Islet precursor cell (in vitro differentiated cells): ENCODE data around the gene PCDH15.

Experiments used
- DNase-seq: peaks from one replicate; pipeline ENCODE4 v3.0.0-alpha.2; 2018

PCDH15 gene

DNA sequence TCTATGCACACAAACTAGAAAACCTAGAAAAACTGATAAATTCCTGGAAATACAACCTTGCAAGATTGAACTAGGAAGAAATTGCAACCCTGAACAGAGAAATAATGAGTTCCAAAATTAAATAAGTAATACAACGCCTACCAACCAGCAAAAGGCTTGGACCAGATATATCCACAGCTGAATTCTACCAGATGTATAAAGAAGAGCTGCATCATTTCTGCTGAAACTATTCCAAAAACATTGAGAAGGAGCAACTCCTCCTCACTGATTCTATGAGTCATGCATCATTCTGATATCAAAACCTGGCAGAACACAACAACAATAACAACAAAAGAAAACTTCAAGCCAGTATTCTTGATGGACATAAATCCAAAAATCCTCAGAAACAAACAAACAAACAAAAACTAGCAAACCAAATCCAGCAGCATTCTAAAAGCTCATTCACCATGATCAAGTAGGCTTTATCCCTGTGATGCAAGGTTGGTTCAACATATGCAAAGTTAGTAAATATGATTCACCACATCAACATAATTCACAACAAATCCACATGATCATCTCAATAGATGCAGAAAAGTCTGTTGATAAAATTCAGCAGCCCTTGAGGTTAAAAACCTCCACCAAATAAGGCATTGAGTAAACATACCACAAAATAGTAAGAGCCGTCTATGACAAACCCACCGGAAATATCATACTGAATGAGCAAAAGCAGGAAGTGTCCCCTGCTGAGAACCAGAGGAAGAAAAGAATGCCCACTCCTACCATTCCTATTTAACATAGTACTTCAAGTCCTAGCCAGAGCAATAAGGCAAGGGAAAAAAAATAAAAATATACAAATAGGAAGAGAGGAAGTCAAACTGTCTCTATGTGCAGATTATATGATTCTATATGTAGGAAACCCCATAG is 98.2 kb downstream of the PCDH15 start:
- no peak for DNase-seq

DNA sequence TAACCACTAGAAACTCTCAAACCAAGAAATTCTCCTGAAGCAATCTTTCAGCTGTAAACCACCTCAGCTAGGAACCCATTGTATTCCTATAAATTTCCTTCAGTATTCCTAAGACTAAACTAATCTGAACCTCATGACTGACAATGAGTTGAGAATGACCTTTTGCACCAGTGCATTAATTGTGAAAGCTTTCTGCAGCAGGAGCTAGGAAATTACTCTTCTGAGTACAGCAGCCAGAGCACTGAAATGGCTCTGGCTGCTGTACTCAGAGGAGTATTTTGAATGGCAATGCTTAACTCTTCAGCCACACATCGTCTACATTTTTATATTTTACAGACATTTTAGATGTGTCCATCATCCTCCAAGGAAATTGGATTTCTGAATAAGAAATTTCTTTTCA is 109.7 kb downstream of the PCDH15 start:
- DNase-seq: no peak

DNA sequence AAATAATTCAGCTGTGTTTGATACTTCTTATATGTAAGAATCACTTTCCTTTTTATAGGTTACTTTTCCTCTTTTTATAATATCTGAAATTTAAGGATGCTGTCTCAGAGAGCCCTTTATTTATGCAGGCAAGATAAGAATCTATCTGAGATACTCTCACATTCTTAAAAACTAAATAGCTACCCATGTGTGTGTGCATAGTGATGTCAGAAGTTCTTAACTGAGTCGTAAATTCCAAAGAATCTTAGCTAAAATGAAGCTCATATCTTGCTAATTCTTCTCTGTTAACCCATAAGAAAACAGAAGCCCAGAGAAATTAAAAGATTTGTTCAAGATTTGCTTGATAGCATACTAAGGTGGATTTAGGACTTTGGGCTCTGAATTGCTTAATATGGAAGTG is 118.5 kb downstream of the PCDH15 start:
- DNase-seq: no peak

DNA sequence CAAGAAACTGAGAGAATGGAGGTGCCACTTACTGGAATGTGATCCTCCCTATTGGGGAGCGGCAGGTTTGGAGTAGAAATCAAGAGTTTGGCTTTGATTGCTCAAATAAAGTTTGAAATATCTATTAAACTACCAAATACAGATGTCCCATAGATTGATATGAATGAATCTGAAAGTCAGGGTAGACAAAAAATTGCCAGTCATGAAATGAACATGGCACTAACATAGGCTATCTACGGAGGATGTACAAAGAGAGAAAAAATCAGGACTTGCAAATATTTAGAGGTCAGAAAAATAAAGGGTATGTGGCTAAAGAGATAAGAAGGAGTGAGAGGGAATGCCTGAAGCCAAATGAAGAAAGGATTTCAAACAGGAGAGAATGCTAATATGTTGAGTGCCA is 119.9 kb downstream of the PCDH15 start:
- DNase-seq: no peak

DNA sequence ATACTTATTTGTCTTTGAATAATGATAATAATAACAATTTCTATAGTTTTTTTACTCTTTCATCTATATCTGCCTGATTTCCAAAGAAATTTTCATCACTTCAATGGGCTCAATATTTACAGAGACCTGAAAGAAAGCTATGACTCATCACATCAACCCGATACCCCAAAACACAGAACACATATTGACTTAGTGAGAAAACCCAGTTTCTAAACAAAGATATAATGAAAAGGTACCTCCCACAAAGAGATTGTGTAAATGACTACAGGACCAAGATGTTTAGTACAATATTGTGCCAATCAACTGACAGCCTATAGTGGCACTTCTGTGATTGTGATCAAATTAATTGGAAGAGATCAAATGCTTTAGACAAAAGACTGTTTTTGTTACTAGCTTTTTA is 133.9 kb downstream of the PCDH15 start:
- DNase-seq: no peak

DNA sequence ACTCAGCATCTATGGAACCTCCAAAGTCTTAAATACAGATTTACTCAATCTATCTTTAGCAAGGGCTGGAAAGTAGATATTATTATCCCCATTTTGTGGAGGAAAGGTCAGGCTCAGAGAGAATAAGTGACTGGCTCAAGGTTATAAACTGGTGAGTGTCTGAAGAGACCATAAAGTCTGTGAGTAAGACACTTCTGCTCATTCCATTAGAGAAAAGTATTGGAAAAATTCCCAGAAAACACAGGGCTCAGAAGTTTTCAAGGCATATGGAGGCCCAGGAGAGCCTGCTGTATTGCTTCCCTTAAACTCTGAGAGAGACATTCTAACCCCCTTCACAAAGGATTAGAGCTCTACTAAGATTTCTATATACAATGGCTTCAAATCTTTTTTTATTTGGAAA is 134.8 kb downstream of the PCDH15 start:
- no peak for DNase-seq

DNA sequence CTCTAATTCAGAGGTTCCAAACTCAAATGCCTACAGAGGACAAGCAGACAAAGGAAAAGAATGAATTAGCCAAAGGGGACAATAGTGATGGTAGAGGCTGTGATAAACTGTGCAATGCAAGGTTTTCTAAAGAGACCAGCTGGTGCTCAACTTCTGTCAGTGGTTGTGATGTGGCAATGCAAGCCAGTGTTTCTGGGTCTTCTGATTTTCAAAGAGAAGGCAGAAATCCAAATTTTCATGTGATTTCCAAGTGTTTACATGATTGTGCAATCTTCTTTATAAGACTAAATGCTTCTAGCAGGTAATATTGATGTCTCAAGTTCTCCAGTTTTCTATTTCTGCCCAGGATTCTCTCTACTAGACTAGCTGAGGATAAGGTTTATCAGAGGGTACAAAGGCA is 135.9 kb downstream of the PCDH15 start:
- DNase-seq: no peak

DNA sequence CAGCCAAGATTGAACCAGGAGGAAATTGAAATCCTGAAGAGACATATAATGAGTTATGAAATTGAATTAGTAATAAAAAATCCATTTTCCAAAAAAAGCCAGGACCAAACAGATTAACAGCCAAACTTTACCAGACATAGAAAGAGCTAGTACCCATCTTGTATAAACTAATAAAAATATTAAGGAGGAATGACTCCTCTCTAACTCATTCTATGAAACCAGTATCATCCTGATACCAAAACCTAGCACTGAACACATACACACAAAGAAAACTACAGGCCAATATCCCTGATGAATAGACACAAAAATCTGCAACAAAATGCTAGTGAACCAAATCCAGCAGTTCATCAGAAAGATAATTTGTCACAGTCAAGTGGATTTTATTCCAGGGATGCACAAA is 140.6 kb downstream of the PCDH15 start:
- no peak for DNase-seq

DNA sequence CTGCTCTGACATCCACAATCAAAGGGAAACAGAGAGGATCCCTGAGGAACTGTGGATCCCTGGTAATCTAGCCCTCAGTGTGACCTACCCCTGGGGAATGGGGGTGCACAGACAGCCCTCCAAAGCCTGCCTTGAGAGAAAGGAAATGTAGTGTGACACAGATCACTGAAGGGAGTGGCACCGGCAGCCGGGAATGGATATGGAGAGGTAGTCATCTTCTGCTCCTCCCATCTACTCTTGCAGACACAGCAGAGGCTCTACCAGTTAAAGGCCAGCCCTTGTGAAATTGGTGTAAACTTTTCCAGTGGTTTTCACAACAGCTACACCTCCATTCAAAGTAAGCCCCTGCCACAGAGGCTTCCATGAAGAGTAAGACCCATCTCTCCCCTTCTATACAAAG is 144.4 kb downstream of the PCDH15 start:
- DNase-seq: no peak

DNA sequence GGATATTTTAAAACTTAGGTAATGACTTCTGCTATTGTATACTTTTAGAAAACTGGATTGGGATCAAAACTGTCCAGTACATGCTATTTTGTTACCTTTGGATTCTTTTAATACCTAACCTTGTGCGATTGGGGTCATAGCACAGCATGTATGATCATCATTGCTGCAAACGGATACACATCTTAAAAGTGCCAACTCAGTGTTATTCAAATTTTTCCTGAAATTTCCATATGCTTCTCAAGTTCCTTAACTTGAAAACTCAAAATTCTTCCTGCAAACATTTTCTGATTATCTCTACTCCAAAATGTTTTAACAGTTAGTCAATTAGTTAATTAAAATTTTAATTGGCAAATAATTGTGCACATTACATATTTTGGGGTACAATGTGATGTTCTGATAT is 147.5 kb downstream of the PCDH15 start:
- DNase-seq: no peak

DNA sequence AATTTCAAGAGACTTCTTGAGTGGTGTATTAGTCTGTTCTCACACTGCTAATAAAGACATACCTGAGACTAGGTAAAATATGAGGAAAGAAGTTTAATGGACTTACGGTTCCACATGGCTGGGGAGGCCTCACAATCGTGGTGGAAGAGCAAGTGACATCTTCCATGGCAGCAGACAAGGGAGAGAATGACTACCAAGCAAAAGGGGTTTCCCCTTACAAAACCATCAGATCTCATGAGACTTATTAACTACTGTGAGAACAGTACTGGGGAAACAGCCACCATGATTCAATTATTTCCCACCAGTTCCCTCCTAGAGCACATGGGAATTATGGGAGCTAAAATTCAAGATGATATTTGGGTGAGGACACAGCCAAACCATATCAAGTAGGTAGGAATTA is 150.5 kb downstream of the PCDH15 start:
- DNase-seq: no peak

DNA sequence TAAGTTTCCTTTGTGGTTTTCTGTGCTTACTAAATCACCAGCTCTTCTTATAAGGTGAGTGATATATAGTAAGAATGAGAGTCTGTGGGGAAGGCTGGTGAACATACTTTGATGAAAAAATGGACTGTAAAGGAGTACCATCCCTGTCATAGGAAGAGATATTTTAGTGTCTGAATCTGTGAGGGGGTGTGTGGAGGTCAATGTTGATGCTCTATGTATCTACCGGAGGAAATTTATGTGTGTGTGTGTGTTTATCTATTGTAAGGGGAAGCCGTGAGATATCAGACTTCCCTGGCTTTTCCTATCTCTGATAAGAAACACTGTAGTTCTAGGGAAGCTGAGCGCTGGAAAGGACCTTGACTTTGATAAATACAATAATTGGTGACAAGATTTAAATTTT is 179.0 kb downstream of the PCDH15 start:
- DNase-seq: no peak

DNA sequence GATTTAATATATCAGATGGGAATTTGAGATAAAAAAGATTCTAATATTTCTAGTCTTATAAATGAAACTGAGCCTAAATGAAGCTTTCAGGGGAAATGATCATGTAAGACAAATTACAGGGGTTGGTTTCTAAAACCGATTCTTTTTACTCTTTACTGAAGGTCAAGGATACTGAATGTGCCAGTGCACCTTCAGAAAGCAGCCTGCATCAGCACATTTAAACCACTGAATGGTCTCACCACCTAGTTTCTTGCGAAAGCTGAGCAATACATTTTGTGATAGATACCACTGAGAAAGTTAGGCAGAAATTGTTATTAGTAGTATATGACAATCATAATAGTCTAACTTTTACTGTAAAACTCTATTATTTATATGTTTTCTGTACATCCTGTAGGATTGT is 180.7 kb downstream of the PCDH15 start:
- DNase-seq: no peak

DNA sequence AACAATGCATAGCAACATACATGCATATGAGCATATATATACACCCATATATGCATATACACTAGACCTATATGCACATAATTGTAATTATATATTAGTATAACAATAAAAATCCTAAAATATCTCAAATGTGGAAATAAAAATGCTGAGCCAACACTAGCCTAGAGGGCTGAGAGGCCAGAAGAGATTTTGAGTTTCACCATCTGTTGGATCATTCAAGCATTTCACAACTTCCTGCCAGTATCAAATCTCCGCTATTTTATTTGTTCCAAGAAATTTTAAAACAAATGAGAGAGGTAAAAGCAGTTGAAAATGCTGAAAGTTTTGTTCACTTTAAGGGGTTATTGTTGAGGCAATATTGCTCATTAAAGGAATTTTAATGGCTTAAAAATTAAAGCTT is 187.0 kb downstream of the PCDH15 start:
- no peak for DNase-seq

DNA sequence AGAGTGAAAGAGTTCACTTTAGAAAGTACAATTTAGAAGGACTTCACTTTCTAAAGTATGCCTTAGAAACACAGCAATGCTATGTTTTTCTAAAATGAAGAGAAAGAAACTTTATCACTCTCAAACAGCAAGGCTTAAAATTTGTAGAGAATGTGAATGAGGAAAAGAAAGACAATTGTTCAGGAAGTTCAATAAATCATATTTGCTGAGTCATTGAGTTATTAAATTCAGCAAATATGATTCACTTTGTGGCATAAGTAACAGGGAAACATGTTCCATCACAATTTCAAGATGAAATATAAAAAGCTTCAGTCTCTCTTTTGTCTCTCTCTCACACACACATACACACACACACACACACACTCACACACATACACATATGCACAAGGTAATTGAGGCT is 187.9 kb downstream of the PCDH15 start:
- DNase-seq: no peak

DNA sequence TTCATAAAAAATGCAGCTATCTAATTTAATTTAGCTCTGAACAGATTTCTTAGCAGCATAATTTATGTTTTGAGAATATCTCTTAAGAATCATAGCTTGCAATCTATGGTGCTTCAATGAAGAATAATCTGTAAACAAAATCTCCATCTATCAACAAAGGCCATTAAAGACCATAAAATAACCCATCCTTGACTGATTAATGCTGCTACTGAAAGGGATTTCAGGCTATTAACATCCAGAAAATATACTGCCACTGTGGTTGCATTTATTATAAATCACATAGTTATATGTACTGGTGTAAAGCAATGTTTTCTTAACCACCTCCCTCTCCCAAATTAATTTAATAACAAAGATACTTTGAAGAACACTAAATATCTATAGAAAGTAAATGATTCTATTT is 191.6 kb downstream of the PCDH15 start:
- DNase-seq: no peak

DNA sequence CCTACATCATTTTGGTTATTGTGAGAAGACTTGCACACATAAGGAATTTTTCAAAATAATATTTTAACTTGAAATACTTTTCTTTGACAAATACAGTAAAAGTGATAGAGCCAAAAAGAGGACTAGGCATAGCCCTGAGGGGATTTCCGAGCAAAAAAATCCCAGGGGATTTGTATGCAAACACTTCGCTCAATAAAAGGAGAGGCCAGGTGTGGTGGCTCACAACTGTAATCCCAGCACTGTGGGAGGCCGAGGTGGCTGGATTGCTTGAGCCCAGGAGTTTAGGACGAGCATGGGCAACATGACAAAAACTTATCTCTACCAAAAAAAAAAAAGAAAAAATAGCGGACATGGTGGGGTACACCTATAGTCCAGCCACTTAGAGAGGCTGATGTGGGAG is 193.0 kb downstream of the PCDH15 start:
- no peak for DNase-seq

DNA sequence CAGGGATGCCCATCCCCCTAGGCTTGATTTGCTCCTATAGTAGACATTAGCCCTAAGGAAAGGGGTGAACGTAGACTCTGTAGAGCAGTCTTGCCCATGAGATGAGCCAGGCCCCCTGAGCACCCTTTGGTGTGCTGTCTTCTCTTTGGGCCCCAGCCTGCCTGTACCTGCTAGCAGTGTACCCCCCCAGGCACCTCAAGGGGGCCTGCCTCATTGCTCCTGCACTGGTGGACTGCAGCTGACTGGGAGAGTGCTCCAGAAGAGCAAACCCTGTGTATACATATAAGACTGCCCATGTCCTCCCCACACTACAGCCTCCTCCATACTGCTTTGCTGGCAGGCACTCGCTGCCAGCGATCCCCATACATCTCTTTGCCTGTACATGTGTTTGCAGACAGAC is 206.7 kb downstream of the PCDH15 start:
- DNase-seq: no peak

DNA sequence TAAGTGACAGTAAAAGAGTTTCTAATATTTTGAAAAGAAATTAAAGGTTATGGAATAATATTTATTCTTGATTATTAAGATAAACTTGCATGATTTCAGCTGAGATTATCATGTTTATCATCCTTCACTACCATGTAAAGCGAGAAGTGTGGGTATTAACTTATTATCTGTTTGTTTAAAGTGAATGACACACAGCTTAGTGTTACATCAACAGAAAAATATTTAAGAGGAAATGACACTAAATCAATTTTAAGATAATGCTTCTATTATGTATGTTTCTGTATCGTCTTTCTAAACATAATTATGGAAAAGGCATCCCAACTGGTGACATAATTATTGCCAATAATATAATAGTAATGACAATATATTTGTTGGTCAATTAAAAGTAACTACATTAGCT is 213.1 kb downstream of the PCDH15 start:
- DNase-seq: no peak

DNA sequence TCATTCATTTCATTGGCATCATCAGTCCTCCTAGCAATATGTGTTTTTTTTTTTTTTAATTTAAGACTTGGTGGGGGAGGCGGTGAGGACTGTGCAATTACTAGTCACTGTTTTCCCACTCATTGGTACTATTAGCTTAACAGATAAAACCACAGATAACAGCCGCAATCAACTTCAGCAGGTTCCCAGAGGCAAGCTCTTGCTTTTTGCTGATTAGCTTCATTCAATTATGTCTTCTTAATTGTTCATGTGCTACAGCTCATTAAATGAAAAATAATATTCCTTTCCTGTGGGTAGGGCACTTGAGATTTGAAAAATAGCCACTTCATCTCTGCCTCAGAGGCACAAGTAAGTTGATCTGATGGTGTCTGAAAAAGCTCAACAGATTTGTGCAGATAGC is 215.5 kb downstream of the PCDH15 start:
- no peak for DNase-seq

DNA sequence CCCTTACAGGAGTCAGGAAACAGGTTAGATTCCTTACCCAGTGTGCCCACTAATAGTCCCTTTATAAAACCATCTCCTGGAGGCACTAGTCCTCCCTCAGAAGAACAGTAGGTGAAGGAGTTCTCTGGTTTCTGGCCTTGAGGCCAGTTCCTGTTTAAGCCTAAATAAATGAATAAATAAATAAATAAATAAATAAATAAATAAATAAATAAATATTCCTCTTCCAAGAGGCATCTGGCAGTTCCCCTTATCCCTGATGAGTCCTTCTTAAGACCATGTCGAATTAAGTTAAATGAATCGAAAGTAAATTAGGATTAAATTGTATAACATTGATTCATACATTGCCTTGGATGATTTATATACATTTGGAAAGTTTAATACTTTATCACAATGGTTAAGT is 223.3 kb downstream of the PCDH15 start:
- DNase-seq: no peak

DNA sequence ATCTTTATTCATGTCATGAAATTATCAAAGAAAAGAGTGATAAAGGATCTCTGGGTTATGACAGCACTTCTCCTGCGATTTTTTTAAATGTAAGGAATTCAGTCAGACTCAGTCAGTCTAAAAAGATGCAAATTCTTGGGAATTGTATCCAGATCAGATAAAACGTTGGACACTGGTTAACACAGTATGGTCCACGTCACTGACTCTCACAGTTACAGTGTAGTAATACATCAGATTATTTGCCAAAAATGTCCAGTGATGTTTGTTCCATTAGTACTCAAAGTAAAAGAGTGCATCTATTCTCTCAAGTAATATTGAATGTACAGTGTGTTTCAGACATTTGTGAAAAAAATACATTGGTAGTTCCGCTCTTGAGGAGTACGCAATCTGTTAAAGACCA is 224.5 kb downstream of the PCDH15 start:
- no peak for DNase-seq

DNA sequence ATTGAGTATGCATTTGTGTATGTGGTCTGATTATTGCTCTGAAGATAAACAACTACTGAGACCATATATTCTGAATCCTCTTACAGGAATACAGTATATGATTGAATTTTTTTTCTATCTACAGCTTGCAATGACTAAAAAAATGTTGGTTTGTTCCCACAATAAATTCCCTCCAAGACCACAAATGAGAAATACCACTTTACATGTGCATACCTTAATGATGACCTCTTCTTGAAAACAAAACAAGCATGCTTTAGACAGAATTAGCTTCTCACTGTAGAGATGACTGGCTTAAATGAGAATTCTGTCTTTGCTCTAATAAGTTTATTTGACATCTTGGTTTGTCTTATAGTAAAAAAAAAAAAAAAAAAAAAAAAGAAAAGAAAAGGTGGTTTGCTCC is 241.5 kb downstream of the PCDH15 start:
- no peak for DNase-seq

DNA sequence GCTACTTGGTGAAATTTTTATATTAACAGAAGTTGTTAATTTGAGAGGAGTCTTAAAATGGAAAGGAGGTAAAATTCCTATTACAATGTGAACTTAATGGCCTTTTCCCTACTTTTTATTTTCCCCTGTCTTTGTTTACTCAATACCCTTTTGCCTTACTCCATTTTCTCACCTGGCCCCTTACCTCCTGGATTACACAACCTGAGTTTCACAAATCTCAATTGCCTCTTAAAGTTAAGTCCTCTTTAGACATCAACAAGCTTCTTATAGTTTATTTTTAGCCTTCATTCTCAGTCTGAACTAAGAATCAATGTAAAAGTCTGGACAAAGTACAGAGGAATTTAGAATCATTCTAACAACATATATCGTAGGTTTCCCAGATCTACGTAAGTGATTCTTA is 247.0 kb downstream of the PCDH15 start:
- DNase-seq: no peak

DNA sequence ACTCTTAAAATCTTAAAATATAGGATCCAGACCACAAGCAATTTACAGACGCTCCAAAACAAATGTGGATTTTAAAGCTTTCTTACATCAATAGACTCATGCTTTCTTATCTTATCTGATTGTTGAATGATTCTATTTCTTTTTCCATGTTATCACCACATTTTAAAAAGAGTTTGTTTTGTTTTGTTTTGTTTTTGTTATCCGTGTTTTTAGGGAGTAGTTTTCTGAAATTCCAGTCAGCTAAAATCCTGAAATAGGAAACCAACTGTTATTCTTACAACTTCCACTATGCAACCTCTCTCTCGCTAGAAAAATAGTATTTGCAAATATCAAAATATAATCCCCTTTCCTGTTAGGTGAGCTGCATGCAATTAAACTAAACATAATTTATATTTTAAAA is 251.0 kb downstream of the PCDH15 start:
- DNase-seq: no peak
